Upper lobe of left lung (tissue), 6 donors: Measurements from ENCODE around the gene NAT16. TPM values are rescaled to one million over a fixed set of nuclear protein-coding genes. Genes with fewer than 3 reads are reported as not detected.
A peak's percentile ranks its signal among the peaks of the same experiment; 100 is the strongest.

ENCODE experiments used
- ATAC-seq, 2 donors: fragments of 200-7000 bp; cut with Tn5 transposase; one replicate each; pipeline ENCODE4 v1.9.1; 2022; ENCODE audit warnings: mild to moderate bottlenecking in 2 of 2, moderate library complexity in 2 of 2; ENCODE audit not compliant: low FRiP score in 2 of 2
- DNase-seq, 2 donors: peaks; one replicate each; pipeline ENCODE4 v3.0.0-alpha.2; 2019 to 2020
- H3K27ac ChIP-seq, 4 donors: fragments of 200-600 bp; sonication (generic); one replicate each; pipeline ENCODE4 v1.5.1; 2016 to 2019
- H3K27me3 ChIP-seq, 4 donors: fragments of 200-600 bp; sonication (generic); one replicate each; pipeline ENCODE4 v1.5.1; 2017 to 2019
- H3K36me3 ChIP-seq, 4 donors: fragments of 200-600 bp; sonication (generic); one replicate each; pipeline ENCODE4 v1.5.1; 2016 to 2019
- H3K4me1 ChIP-seq, 4 donors: fragments of 200-600 bp; sonication (generic); one replicate each; pipeline ENCODE4 v1.5.1; 2018 to 2019
- H3K4me3 ChIP-seq, 4 donors: fragments of 200-600 bp; sonication (generic); one replicate each; pipeline ENCODE4 v1.5.1; 2017 to 2019; ENCODE audit warnings: mild to moderate bottlenecking in 2 of 4, moderate library complexity in 1 of 4
- H3K9me3 ChIP-seq, 4 donors: fragments of 200-600 bp; sonication (generic); one replicate each; pipeline ENCODE4 v1.5.1; 2018 to 2019
- CTCF ChIP-seq, 6 experiments: fragments of 450-650 bp in 4 of 6; fragments of 200-600 bp in 2 of 6; sonication (generic) in 2 of 6; IDR thresholded peaks; one replicate each; pipeline ENCODE4 v1.5.1; 2016 to 2019; ENCODE audit warnings: antibody characterized with exemption in 6 of 6
- EP300 ChIP-seq, 4 donors: sonication (generic); formaldehyde crosslinking; IDR thresholded peaks; one replicate each; pipeline ENCODE4 v1.5.1; 2017; ENCODE audit warnings: antibody characterized with exemption in 4 of 4, control low read depth in 2 of 4
- POLR2A ChIP-seq, 4 donors: fragments of 450-650 bp; IDR thresholded peaks; one replicate each; pipeline ENCODE4 v1.5.1; 2016 to 2017; ENCODE audit warnings: antibody characterized with exemption in 4 of 4, mild to moderate bottlenecking in 2 of 4
- POLR2AphosphoS5 ChIP-seq, 2 donors: sonication (generic); formaldehyde crosslinking; IDR thresholded peaks; one replicate each; pipeline ENCODE4 v1.5.1; 2017; ENCODE audit warnings: antibody characterized with exemption in 2 of 2
- WGBS, 2 donors: methylation state at CpG; one replicate each; pipeline ENCODE4 v1.1.5; 2017 to 2018; 5-methylcytosine and 5-hydroxymethylcytosine counted together
- total RNA-seq, 6 donors: library from RNA; depleted of rRNA in 4 of 6; stranded (reverse); fragments of >200 nt in 4 of 6; gene quantifications; one replicate each; pipeline versions ENCODE4 v1.1.0 to v1.2.1, GENCODE V29; 2016 to 2021
- donor health status: DM: no; HTN: no; CAD: no; lungs with moderate emphysema.
- donor health status: DM: no; HTN: yes; CAD: no; lungs with severe emphysema.

Gene NAT16
- total RNA-seq, 6 donors from 2014 or later = not detected

- Histone ChIP-seq H3K27ac (no peak overlapping the region), H3K9me3 (no peaks in the 10 kb centered on the region), H3K36me3 (no peaks in the 10 kb centered on the region), H3K4me3 (no peak overlapping the region), H3K4me1 (peaks cover 18 to 38% (median 21%) of the 10 kb centered on the region in 4 donors), H3K27me3 (peaks cover 3 to 61% (median 47%) of the 10 kb centered on the region in 4 donors)
- 75 to 100% methylated on average over 1 to 2 of the region's 2 CpGs for WGBS, 2 donors
- ATAC-seq (no peak), DNase-seq (no peak)
- TF ChIP-seq EP300 (IDR thresholded peaks at IDR 0.05) (no peak), CTCF (IDR thresholded peaks at IDR 0.05) (no peak), POLR2AphosphoS5 (IDR thresholded peaks at IDR 0.05) (no peak), POLR2A (IDR thresholded peaks at IDR 0.05) (no peak)
Observed at GRCh38 chr7:101177644-101178043, 2.4 kb downstream of the NAT16 start.

- ATAC-seq (no peak), DNase-seq (no peak)
- Histone ChIP-seq H3K27me3 (peaks cover 3 to 74% (median 59%) of the 10 kb centered on the region in 4 donors), H3K4me3 (no peak overlapping the region), H3K9me3 (no peaks in the 10 kb centered on the region), H3K27ac (no peak overlapping the region), H3K4me1 (peaks cover 26 to 52% (median 29%) of the 10 kb centered on the region in 4 donors), H3K36me3 (no peaks in the 10 kb centered on the region)
- 38 to 51% methylated on average over 3 of the region's 3 CpGs for WGBS, 2 donors
- TF ChIP-seq EP300 (IDR thresholded peaks at IDR 0.05) (no peak), POLR2AphosphoS5 (IDR thresholded peaks at IDR 0.05) (no peak), POLR2A (IDR thresholded peaks at IDR 0.05) (no peak), CTCF (IDR thresholded peaks at IDR 0.05) (no peak)
Observed at GRCh38 chr7:101175664-101176063, 4.4 kb downstream of the NAT16 start.

DNA sequence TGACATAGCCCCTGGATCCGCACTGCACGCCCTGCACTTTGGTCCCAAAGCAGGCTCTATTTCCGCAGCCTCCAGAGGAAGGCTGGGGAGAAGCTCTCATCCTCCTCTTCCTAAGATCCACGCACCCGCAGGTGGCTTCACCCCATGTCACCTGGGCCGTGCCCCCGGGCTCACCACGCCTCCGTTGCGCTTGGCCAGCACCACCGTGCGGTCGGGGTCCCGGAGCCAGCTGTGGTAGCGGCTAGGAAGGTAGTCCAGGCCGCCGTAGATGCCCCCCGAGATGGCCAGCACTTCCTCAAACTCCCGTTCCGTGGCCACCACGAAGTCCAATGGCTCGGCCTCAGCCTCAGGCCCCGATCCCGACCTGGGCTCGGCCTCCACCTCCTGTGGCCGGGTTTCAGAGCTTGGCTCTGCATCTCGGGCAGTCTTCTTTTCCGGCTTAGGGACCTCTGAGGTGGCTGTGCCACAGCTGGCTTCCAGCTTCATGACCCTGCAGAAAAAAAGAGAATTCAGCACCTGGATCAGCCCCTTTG lies 5.7 kb downstream of the NAT16 start:
- 6 to 8% methylated on average over 8 to 23 of the region's 28 CpGs for WGBS, 2 donors
- Histone ChIP-seq H3K9me3 (no peaks in the 10 kb centered on the region), H3K36me3 (no peaks in the 10 kb centered on the region), H3K27ac (no peak overlapping the region), H3K4me3 (no peak overlapping the region), H3K27me3 (peaks cover 0 to 74% (median 52%) of the 10 kb centered on the region in 4 donors), H3K4me1 (peaks cover 23 to 52% (median 27%) of the 10 kb centered on the region in 4 donors)
- TF ChIP-seq POLR2AphosphoS5 (IDR thresholded peaks at IDR 0.05) (no peak), POLR2A (IDR thresholded peaks at IDR 0.05) (no peak), EP300 (IDR thresholded peaks at IDR 0.05) (no peak), CTCF (IDR thresholded peaks at IDR 0.05) (no peak)
- ATAC-seq = no peak
- peak in 1 of 2 donors; percentile 73 for DNase-seq

- Histone ChIP-seq H3K9me3 (no peaks in the 10 kb centered on the region), H3K27me3 (peaks cover 0 to 75% (median 53%) of the 10 kb centered on the region in 4 donors), H3K4me1 (peaks cover 20 to 47% (median 27%) of the 10 kb centered on the region in 4 donors), H3K36me3 (no peaks in the 10 kb centered on the region), H3K4me3 (peak overlapping the region in 2 of 4 donors; percentile 16 to 17), H3K27ac (no peak overlapping the region)
- TF ChIP-seq POLR2A (IDR thresholded peaks at IDR 0.05) (no peak), POLR2AphosphoS5 (IDR thresholded peaks at IDR 0.05) (no peak)
- peak in 1 of 2 donors; percentile 54 for ATAC-seq
- peak in 1 of 2 donors; percentile 52 for DNase-seq
- WGBS, 2 donors = 5% methylated on average over 16 of the region's 16 CpGs
Observed at GRCh38 chr7:101173752-101174244, 6.3 kb downstream of the NAT16 start.

GRCh38 chr7:101172854-101173751 lies 7.0 kb downstream of the NAT16 start:
- peaks cover 20 to 46% (median 27%) of the 10 kb centered on the region in 4 donors for H3K4me1 ChIP-seq
- H3K27me3 ChIP-seq = peaks cover 0 to 81% (median 57%) of the 10 kb centered on the region in 4 donors
- no peaks in the 10 kb centered on the region for H3K36me3 ChIP-seq
- no peaks in the 10 kb centered on the region for H3K9me3 ChIP-seq
- WGBS, 2 donors = 1 to 3% methylated on average over 15 to 18 of the region's 53 CpGs
- DNase-seq = peak; percentile 71 to 96
- peak overlapping the region in 2 of 4 donors; percentile 16 to 17 for H3K4me3 ChIP-seq
- ATAC-seq = peak; percentile 32 to 65
- TF ChIP-seq POLR2A (IDR thresholded peaks at IDR 0.05) = no peak
- TF ChIP-seq EP300 (IDR thresholded peaks at IDR 0.05) = no peak
- no peak for TF ChIP-seq CTCF (IDR thresholded peaks at IDR 0.05)
- no peak for TF ChIP-seq POLR2AphosphoS5 (IDR thresholded peaks at IDR 0.05)
- H3K27ac ChIP-seq = no peak overlapping the region
